HG03066 (cell line): ENCODE data around the gene GATAD2A.
"Not testable (repeated sequence)": the region's sequence is repeated elsewhere in the genome, so short reads cannot be mapped to it uniquely, and the experiment has no call there.

Experiments used
- ATAC-seq: cut with Tn5 transposase; IDR thresholded peaks from one replicate; pipeline ENCODE4 v1.9.1; 2021; ENCODE audit warnings: low read depth; ENCODE audit not compliant: unreplicated experiment

Gene GATAD2A

DNA sequence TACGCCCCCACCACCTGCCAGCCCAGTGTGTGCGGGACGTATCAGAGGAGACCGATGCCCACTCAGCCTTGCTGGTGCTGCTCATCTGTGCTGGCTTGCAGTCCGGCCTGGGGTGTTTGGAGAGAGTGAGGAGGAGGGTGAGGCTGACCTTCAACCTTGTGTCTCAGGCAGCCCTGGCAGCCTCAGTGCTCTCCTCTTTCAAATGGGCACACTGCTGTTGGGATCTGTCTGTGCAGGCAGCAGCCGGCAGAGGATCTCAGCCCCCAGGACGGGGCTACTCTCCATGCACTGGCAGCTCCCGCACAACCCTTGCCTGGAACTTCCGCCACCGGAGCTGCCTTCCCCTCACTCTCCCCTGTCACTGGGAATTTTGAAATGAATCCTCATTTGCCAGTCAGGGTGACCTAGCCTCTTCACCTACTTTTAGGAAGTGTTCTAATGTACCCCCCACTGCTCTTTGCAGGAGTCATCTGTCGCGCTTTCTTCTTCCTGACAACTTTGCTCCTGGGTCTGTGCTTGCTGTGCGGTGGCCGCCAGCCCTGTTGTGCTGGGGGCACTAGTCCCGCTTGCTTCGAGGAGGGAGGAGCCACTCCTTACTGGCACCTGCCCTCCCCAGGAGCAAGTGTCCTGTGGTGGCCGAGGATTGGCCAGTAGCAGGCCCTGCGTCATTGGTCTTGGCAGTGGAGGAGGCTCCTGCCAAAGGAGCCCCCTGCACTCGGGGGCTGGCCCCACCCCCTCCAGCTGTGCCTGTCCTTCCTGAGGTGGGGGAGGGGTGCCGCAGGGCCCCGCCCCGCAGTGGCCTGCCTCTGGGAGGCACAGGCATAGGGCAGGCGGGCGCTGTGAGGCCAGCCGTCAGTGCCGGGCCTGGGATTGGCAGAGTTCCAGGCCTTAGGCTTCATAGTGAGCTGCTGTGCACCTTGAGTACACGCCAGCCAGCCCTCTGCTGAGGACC is 56.5 kb downstream of the GATAD2A start:
- no peak for ATAC-seq

DNA sequence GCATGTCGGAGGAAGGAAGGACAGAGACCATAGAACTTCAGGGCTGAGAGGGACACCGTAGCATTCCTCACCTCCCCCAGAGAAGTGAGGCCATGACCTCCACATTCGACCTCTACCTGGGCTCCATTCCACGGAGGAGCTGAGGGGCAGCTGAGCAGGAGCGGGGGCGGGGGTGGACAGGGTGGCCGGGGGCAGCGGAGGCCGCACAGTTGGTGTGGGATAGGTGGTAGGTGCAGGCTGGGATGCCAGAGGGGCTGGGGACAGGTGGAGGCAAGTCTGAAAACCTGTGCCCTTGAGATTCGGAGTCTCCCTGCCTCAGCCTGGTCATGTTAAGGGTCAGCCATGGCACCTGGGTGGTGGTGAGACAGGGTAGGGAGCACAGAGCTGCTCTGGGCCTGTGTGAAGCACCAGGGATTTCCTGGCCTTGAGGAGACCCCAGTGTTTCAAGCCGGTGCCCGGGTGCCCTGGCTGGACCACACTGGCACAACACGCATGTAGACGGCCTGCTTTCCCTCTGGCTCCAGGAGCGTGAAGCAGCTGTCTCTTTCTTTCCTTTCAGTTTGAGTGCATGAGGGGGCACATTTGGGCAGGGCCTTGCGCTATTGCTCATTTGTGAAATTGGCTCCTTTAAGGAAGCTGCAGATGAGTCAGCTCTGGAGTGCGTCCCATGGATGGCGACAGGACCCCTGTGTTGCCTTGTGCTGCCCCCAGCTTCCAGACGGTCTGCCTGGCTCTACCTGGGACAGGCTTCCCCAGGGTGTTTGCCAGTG is 58.1 kb downstream of the GATAD2A start:
- ATAC-seq = no peak

DNA sequence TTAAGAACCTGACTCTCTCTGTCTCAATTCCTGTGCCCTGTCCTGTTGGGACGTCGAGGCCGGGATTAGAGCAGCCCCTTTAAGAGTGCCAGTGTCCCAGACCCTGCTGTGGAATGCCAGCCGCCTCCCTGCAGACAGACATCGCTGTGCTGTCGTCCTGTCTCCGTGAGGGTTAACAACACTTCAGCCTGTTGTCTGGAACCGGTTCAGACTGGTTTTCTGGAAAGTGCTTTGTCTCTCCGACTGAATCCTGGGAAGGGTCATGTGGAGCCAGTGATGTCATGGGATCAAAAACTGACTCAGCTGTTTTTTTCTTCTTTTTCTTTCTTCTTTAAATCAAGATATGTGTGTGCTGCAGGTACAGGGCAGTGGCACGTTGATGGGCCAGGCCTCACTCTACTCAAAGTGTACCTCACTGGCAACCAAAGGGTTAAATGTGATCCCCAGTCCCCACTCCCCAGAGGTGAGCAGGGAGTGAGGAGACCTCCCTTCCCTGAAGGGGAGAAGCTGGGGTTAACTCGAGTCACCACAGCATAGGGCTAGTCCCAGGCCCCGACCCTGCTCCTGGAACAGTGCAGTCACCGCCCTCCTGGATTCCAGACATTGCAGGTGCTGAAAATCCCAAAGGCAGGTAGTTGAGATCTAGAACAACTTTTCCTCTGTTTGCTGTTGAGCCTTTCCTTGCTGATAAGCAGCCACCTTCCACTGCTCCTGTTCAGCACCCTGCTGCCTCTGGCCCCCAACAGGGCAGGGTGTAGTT is 59.0 kb downstream of the GATAD2A start:
- no peak for ATAC-seq

DNA sequence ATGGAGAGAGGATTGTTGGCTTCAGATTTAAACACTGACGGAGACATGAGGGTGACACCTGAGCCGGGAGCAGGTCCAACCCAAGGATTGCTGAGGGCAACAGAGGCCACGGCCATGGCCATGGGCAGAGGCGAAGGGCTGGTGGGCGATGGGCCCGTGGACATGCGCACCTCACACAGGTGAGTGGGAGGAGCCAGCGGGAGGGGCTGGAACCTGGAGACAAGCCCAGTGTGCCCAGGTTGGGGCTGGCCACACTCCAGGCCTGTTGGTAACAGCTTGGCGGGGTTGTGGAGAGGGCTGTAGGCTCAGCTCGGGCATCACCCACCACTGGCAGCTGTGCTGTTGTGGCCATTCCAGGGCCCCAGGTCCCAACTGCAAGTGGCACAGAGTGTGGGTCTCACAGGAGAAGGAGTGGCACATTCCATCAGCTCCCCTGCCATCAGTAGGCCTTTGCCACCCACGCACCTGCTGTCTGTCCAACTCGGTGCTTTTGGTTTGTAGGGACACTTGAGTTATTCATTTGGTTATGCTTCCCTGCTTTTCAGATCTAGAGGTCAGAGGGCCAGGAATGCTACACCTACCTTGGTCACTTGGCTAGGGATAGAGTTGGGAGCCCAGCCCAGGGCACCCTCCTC is 60.1 kb downstream of the GATAD2A start:
- no peak for ATAC-seq

DNA sequence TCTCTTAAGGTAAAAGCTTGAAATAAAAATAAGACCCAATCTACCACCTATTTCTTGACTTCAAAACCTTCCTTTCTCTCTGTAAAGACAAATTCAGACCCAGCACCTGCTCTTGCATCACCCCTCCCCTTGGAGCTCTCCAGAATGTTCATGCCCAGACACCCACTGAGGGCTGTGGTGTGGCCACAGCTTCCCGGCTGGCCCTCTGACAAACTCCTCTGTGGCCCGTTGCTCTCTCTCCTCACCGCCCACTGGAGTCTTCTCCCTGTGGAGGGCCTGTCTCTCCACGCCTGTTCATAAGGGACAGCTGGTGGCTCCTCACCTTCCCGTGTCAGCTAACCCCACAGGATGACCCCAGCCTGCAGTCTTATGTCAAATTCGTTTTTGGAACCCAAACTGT is 60.7 kb downstream of the GATAD2A start:
- ATAC-seq = no peak

DNA sequence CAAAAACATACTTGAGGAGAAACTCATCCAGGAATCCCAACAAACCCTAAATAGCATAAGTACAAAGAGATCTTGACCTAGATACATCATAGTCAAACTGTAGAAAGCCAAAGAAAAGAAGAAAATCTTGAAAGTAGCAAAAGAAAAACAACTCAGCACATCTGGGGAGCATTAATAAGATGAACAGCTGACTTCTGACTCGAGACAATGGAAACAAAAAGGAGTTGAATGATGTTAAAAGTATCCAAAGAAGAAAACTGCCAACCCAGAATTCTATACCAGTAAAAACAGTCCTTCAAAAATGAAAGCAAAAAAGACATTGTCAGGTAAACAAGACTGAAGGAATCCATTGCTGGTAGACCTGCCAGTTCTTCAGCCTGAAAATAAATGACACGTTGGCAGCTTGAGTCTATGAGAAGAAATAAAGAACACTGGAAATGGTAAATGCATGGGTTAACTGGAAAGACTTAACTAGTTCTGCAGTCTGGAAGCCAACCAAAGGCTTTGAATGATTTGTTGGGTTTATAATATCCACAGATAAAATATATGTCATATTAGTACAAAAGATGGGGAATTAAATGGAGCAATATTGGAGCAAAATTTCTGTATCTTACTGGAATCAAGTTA is 63.1 kb downstream of the GATAD2A start:
- ATAC-seq = no peak

DNA sequence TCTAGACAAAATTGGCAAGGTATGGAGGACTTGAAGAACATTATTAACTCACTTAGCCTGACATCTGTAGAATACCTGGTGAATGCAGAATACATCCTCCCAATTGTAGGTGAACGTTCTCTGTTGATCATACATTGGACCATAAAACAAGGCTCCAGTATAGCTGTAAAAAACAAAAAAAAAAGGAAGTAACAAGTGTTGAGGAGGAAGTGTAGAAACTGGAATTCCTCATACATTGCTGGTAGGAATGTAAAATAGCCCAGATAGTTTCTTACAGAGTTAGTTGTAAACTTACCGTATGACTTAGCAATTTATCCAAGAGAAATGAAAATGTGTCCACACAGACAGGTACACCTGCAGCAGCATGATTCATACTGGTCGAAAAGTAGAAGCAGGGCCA is 65.1 kb downstream of the GATAD2A start:
- ATAC-seq = no peak

DNA sequence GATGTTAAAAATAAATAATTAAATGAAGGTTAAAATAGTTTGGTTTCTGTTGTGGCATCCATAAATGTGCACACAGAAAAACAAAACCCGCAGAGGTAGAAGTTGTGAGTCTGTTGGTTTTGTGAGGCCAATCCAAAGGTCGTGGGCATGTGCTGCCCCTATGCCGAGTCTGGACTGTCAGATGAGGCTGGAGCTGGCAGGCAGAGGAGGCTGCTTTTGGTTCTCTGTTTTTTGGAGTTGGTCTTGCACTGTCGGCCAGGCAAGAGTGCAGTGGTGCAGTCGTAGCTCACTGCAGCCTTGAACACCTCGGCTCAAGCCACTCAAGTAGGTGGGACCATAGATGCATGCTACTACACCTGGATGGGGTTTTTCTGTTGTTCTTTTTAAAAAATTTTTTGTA is 66.2 kb downstream of the GATAD2A start:
- ATAC-seq = no peak

DNA sequence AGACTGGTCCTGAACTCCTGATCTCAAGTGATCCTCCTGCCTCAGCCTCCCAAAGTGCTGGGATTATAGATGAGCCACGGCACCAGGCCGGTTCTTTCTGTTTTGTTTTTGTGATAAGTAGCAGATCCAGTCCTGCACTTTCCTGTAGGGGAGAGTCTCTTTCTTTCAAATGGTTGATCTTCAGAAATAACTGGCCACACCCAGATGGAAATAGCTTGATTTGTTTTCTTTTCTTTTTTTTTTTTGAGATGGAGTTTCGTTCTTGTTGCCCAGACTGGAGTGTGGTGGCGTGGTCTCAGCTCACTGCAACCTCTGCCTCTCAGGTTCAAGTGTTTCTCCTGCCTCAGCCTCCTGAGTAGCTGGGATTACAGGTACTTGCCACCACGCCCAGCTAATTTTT is 66.6 kb downstream of the GATAD2A start:
- not testable (repeated sequence) for ATAC-seq

DNA sequence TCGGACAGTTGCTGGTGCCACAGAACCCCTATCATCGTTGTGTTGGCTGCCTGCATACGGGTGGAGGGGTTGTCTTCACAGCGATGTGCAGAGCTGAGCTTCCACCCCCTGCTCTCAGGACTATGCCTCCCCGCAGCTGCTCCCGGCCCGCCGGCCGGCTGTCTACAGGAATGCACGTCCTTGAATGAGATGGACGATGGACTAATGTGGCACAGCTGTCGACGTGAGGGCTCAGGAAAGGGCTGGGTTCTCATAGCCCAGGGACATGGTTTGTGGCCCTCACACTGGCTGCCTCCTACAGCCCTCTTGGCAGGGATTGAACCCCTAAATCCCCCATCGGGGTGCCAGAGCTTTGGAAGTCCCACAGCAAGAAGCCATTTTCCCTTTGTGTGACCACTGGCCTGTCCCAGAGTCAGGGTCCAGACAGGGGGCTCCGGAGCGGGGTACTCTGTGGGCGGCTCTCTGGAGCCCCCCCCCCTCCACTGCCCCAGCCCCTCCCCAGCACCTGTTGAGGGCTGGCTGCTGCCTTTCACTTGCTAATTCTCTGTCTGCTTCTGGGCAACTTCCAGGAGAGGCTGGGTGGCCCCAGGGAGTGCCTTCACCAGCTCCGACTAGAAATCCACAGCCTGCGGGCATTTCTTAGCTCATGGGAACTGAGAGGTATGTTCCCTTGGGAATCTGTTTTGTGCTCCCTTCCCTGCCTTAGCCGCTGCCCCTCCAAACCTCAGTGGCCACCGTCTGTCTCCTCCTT is 69.7 kb downstream of the GATAD2A start:
- no peak for ATAC-seq

DNA sequence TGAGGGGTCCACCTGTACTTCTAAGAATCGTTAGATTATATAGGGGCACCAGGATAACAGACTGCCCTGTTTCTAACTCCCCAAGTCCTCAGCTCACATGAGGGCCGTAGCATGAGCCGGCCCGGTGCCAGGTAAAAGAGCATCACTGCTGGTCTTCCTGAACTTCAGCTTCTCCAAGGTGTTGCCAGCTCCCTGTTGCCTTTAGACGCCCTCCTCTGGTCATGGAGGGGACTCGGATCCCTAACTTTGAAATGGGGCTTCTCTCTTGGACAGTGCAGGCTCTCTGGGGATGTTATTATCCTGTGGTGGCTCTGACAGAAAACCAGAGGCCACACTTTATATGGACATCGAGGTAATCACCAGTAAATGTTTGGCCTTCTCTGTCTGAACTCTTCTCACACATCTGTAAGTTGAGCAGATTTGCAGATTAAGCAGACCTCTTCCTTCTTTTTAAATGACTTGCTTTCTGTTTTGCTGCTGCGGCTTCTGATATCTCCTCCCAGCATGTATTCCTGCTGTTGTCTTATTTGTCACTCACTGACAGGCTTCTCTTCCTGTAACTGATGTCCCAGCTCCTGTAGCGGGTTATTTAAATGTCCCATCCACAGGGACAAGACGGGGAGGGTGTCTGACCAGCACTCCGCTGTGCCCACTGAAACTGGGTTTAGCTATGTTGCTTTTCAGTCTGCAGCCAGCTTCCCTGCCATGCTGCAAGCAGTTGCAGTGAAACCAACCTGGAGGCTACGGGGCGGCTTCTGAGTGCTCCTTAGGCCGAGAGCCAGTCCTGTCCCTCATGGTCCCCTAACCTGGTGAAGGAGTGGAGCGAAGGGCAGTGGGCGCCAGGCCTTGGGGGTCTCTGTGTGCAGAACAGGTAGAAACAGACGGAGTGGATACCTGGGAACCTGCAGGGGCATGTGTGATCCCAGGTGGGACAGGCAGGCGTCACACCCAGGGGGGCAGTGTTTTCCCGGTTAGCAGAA is 70.7 kb downstream of the GATAD2A start:
- no peak for ATAC-seq

DNA sequence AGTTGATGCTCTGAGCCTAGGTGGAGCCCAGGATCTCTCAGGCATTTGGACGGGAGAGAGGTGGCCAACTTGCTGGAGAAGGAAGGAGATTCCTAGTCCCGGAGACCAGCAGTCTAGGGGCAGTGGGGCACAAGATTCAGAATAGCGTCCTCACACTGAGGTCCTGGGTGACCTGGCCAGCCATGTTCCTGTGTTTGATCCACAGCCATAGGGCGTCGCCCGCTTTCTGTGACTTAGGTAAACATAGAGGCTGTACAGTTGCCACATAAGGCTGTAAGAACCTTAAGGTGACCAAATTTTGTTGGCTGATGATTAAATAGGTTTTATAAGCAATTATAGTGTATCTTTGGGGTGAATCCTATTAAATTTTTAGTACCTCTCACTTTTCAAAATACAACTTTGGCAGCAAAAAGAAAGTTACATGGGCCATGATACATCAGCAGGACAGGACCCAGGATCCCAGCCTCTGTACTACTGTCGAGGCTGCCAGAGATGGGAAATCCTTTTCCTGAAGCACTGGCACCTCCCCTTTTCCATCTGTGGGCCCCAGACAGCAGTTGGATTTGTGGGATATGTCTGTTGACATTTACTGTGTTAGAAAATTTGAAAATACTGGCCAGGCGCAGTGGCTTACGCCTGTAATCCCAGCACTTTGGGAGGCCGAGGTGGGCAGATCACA is 72.4 kb downstream of the GATAD2A start:
- ATAC-seq = no peak

DNA sequence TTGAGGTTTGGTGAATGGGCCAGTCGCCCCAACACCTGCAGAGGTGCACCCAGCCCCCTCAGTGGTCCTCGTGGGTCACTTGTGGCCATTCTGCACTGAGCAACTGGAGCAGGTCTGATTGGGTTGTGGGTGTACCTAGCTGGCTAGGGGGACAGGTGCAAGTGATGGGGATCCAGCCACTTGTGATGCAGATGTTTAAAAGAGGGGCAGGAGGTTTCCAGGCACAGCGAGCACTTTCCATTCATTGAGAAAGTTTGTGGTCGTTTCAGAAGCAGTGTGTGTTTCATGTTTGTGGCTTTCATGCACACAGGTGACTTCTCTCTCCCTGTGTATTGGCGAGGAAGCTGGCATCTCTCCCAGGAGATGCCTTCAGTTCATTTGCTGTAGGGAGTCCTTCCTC is 75.2 kb downstream of the GATAD2A start:
- ATAC-seq = no peak

DNA sequence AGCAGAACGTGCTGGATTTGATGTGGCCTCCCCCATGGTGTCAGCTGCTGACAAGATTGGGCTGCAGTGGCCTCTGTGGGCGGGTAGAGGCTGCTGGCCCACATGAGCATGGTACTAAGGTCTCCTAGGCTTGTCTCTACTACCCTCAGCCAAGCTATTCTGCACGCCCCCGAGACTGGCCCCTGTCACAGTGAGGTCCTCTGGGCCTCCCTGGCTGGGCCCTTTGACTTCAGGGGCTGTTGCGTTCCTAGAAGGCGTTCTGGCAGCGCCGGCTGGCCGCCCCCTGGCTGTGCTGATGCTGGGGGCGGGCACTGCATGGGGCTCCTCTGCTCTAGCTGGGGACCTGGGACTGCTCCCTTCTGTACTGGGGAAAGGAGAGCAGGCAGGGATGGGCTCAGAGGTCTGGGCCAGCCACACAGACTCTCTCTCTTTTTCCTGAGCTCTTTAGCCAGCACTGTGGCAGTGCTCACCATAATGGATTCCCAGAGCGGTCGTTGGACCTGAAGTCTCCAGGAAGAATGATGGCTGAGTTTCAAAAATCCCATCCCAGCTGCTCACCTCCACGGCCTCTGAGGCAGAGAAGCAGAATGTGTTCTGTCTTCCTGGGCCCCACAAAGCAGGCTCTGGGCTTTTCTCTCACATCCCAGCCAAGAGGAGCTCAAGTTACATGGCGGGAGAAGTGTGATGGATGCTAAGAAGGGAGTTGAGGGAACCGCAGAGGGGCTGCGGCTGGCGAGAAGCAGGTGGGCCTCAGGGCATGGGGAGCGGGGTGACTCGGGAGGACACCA is 77.5 kb downstream of the GATAD2A start:
- no peak for ATAC-seq

DNA sequence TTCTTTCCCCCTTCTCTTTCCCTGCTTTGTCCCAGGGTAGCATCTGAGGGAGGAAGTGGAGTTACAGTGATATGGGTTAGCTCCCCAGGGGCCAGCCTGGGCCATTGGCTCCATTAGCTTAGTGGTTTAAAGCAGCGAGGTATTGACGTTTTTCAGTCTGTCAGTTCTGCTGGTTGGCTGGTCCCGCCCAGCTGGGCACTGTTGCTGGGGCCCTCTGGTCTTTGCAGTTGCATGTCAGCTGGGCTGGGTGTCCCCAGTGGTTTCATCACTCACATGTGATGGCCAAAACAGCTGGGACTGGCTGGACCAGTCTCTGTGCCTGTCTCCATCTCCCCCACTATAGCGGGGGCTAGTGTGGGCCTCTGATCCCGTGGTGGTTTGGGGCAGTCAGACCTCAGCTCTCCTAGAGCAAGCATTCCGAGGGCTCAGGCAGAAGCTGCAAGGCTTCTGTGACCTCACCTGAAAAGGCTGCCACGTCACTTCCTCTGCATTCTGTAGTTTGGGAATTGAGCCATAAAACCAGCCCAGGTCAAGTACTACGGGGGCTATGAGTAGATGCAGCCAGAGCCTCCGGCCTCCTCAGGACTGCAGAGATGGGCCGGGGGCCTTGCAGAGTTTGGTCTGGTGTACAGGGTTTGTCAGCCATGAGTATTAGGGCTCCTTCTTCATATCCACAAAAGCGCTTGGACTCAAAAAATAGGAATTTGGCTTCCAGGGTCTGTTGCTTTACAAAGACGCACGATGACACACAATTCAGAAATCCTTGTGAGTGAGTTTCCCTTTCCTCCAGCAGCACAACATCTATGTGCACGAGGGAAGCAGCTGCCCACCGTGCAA is 79.9 kb downstream of the GATAD2A start:
- no peak for ATAC-seq

DNA sequence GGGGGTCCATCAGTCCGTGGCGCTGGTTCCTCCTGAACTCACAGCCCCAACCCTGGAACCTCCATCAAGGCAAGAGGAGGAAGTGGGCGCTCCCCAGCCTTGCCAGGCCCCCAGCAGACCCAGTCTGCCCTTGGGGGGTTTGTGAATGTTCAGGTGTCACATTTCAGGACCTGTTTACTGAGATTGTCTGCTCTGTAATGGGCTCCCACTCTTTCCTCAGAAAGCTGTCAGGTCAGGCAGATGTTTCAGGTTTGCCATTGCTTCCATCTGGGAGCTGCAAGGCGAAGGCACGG is 80.5 kb downstream of the GATAD2A start:
- ATAC-seq = no peak
